Peyer's patch (tissue), 4 donors: ENCODE measurements around the gene MGAT5B.

Experiments
- POLR2A ChIP-seq, 2 donors: fragments of 450-650 bp; IDR thresholded peaks; one replicate each; pipeline ENCODE4 v1.5.1; 2017; ENCODE audit warnings: antibody characterized with exemption in 2 of 2, mild to moderate bottlenecking in 2 of 2, moderate library complexity in 2 of 2
- TF ChIP-seq, protein P1 (sequence below), 6 experiments: fragments of 450-650 bp in 4 of 6; fragments of 200-600 bp in 2 of 6; sonication (generic) in 1 of 6; IDR thresholded peaks; one replicate each; pipeline ENCODE4 v1.5.1; 2017 to 2019; ENCODE audit warnings: antibody characterized with exemption in 6 of 6, mild to moderate bottlenecking in 3 of 6, moderate library complexity in 1 of 6

DNA sequence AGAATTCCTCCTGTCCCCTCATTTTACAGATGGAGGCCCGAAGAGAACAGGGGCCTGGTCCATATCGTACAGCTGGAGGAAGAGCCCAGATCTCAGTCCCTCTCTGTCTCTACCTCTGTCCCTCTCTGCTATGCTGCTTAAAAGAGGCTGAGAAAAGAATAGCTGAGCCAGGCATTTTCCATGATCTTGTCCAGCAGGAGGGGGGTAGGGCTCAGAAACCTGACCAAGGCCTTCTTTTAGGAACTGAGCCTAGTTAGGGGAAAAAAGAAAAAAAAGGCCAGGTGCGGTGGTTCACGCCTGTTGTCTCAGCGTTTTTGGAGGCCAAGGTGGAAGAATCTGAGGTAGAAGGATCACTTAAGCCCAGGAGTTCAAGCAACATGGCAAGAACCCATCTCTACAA is 84.2 kb downstream of the MGAT5B start:
- TF ChIP-seq, protein P1, sequence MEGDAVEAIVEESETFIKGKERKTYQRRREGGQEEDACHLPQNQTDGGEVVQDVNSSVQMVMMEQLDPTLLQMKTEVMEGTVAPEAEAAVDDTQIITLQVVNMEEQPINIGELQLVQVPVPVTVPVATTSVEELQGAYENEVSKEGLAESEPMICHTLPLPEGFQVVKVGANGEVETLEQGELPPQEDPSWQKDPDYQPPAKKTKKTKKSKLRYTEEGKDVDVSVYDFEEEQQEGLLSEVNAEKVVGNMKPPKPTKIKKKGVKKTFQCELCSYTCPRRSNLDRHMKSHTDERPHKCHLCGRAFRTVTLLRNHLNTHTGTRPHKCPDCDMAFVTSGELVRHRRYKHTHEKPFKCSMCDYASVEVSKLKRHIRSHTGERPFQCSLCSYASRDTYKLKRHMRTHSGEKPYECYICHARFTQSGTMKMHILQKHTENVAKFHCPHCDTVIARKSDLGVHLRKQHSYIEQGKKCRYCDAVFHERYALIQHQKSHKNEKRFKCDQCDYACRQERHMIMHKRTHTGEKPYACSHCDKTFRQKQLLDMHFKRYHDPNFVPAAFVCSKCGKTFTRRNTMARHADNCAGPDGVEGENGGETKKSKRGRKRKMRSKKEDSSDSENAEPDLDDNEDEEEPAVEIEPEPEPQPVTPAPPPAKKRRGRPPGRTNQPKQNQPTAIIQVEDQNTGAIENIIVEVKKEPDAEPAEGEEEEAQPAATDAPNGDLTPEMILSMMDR (IDR thresholded peaks at IDR 0.05): no peak
- no peak for TF ChIP-seq POLR2A (IDR thresholded peaks at IDR 0.05)
